Prostate gland (tissue), 2 donors: Measurements from ENCODE around the gene SVEP1. TPM values are rescaled to one million over a fixed set of nuclear protein-coding genes. Genes with fewer than 3 reads are reported as not detected.

Source experiments
- DNase-seq: peaks from one replicate; pipeline ENCODE4 v3.0.0-alpha.2; 2019; ENCODE audit warnings: low spot score
- H3K27ac ChIP-seq, 2 donors: fragments of 200-600 bp; sonication (generic); 2 replicates each; pipeline ENCODE4 v1.5.1; 2017 to 2019
- H3K27me3 ChIP-seq: fragments of 200-600 bp; sonication (generic); replicated peaks from 2 replicates; pipeline ENCODE4 v1.5.1; 2019; ENCODE audit not compliant: insufficient read depth
- H3K36me3 ChIP-seq, 2 donors: fragments of 200-600 bp; sonication (generic); 1 replicate in 1 of 2; 2 replicates in 1 of 2; pipeline versions ENCODE4 v1.5.1 to v1.8.1; 2017 to 2019
- H3K4me1 ChIP-seq: fragments of 200-600 bp; sonication (generic); replicated peaks from 2 replicates; pipeline ENCODE4 v1.5.1; 2019
- H3K4me3 ChIP-seq, 2 donors: fragments of 200-600 bp; sonication (generic); 2 replicates each; pipeline ENCODE4 v1.5.1; 2017 to 2019
- H3K9me3 ChIP-seq: fragments of 200-600 bp; sonication (generic); 2 replicates; pipeline ENCODE4 v1.5.1; 2017
- POLR2A ChIP-seq: fragments of 450-650 bp; IDR thresholded peaks from one replicate; pipeline ENCODE4 v1.6.1; 2016; ENCODE audit warnings: antibody characterized with exemption, mild to moderate bottlenecking
- POLR2AphosphoS5 ChIP-seq: sonication (generic); formaldehyde crosslinking; IDR thresholded peaks from one replicate; pipeline ENCODE4 v1.6.1; 2017; ENCODE audit warnings: antibody characterized with exemption
- WGBS: methylation state at CpG from one replicate; pipeline ENCODE4 v1.1.5; 2018; 5-methylcytosine and 5-hydroxymethylcytosine counted together
- intact Hi-C: fragments of 100-400 bp; cut with DNase I; formaldehyde crosslinking; loops from one replicate; pipeline ENCODE4 v1.14.2; 2022
- total RNA-seq, 2 donors: library from RNA; depleted of rRNA; stranded (reverse); fragments of >200 nt; gene quantifications; one replicate each; pipeline ENCODE4 v1.1.0, GENCODE V29; 2016
- TF ChIP-seq, protein P1 (sequence below), 4 experiments: fragments of 200-600 bp in 2 of 4; fragments of 450-650 bp in 2 of 4; sonication (generic) in 2 of 4; IDR thresholded peaks; 1 replicate in 3 of 4; 2 replicates in 1 of 4; pipeline ENCODE4 v1.5.1; 2016 to 2019; ENCODE audit warnings: antibody characterized with exemption in 4 of 4, mild to moderate bottlenecking in 2 of 4, moderate library complexity in 2 of 4

Gene SVEP1
- total RNA-seq, 2 donors from 2014 or later: 2.7 to 5.8 TPM

DNA sequence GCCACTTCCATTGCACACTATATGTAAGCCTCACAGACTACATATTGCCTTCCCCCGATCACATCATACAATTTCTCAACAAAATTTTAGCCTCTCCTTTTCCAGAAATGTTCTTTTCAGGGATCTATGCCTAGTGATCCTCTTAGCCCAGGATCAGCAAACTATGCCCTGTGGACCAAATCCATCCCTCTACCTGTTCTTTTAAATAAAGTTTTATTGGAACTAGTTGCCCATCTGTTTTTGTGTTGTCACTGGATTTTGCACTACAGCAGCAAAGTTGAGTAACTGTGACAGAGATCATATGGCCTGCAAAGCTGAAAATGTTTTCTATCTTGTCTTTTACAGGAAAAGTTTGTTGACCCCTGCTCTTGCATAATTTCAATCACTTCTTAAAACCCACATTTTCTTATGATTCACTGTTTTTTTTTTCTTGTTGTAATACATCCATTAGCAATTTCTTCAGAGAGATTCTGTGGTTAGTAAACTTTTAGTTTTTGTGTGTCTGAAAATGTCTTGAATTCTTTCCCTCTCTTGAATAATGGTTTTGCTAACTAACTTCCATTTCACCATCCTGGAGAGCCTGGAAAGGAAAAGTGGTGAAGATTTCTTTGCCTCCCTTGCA, 248.9 kb downstream of the SVEP1 start:
- DNase-seq: no peak
- H3K27me3 ChIP-seq: no peaks in the 10 kb centered on the region
- no peaks in the 10 kb centered on the region for H3K36me3 ChIP-seq
- WGBS: 98% methylated on average over 1 of the region's 1 CpG
- no peaks in the 10 kb centered on the region for H3K4me1 ChIP-seq
- H3K4me3 ChIP-seq: no peak overlapping the region
- H3K27ac ChIP-seq: no peak overlapping the region
- TF ChIP-seq, protein P1, sequence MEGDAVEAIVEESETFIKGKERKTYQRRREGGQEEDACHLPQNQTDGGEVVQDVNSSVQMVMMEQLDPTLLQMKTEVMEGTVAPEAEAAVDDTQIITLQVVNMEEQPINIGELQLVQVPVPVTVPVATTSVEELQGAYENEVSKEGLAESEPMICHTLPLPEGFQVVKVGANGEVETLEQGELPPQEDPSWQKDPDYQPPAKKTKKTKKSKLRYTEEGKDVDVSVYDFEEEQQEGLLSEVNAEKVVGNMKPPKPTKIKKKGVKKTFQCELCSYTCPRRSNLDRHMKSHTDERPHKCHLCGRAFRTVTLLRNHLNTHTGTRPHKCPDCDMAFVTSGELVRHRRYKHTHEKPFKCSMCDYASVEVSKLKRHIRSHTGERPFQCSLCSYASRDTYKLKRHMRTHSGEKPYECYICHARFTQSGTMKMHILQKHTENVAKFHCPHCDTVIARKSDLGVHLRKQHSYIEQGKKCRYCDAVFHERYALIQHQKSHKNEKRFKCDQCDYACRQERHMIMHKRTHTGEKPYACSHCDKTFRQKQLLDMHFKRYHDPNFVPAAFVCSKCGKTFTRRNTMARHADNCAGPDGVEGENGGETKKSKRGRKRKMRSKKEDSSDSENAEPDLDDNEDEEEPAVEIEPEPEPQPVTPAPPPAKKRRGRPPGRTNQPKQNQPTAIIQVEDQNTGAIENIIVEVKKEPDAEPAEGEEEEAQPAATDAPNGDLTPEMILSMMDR (IDR thresholded peaks at IDR 0.05): no peak
- no peak for TF ChIP-seq POLR2A
- no peak for TF ChIP-seq POLR2AphosphoS5
- H3K9me3 ChIP-seq: no peaks in the 10 kb centered on the region
- intact Hi-C loops: no loop called here

DNA sequence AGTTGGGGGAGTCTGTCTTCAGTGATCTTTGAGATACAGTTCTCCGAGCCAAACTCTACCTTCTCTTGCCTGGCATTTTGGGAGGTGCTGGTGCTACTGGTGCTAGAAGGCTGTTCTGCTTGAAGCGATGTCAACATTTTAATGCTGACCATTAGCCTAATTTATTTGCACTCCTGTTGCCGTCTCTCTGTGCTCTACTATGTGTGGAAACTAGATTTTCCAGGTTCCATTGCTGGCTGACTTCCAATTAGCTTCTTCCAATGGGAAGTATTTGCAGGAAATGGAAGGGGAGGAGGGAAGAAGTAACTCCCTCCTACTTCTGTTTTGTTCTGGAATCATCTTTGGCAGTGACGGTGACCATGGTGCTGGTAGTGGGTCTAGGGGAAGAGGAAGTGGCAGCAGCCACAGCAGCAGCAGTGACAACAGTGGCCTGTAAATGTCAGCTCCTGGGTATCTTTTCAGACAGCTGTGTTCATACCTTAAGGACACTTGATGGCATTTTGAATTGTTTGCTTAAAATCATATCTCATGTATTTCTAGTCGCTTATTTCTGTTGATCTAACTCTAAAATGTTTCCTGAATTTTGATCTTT, 249.8 kb downstream of the SVEP1 start:
- no peaks in the 10 kb centered on the region for H3K9me3 ChIP-seq
- no peak for DNase-seq
- H3K36me3 ChIP-seq: no peaks in the 10 kb centered on the region
- no peaks in the 10 kb centered on the region for H3K27me3 ChIP-seq
- intact Hi-C loops: no loop called here
- H3K27ac ChIP-seq: no peak overlapping the region
- WGBS: 44% methylated on average over 5 of the region's 5 CpGs
- no peak for TF ChIP-seq POLR2AphosphoS5
- TF ChIP-seq, protein P1 (IDR thresholded peaks at IDR 0.05): no peak
- no peak for TF ChIP-seq POLR2A
- H3K4me1 ChIP-seq: no peaks in the 10 kb centered on the region
- no peak overlapping the region for H3K4me3 ChIP-seq

DNA sequence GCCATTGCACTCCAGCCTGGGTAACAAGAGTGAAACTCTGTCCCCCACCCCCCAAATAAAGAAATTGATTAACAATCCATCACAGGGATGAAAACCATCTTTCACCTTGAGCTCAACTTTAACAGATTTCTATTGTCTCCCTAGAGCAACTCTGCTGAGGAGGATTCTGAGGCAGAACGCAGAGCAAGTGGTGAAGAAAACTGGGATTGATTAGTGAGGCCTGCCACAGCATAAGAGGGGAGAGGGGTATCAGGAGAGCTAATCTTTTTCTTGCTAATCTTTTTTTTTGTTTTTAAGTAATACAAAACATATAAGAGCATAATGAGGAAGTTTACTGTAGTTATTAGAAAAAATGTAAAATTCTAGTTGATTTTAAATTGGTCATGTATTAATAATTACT, 250.8 kb downstream of the SVEP1 start:
- TF ChIP-seq POLR2AphosphoS5 (no peak), POLR2A (no peak)
- TF ChIP-seq, protein P1 (IDR thresholded peaks at IDR 0.05): no peak
- no peaks in the 10 kb centered on the region for H3K4me1 ChIP-seq
- H3K36me3 ChIP-seq: no peaks in the 10 kb centered on the region
- DNase-seq: no peak
- H3K27ac ChIP-seq: no peak overlapping the region
- 73% methylated on average over 1 of the region's 1 CpG for WGBS
- no peaks in the 10 kb centered on the region for H3K27me3 ChIP-seq
- intact Hi-C loops: no loop called here
- no peaks in the 10 kb centered on the region for H3K9me3 ChIP-seq
- H3K4me3 ChIP-seq: no peak overlapping the region

DNA sequence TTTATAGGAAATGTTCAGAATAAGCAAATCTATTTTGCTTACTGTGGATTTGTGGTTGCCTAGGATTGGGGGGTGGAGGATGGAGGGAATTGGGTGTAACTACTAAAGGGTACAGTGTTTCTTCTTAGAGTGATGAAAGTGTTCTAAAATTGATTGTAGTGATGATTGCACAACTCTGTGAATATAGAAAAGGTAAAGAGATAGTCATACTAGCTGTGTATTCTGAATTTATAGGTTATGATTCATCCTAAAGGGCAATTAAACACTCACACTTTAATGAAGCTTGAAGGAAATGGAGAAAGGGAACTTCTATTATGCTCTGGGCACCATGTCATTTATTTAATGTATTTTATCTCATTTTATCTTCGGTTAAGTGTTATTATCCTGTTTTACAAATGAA, 251.8 kb downstream of the SVEP1 start:
- H3K4me3 ChIP-seq: no peak overlapping the region
- intact Hi-C loops: no loop called here
- no peaks in the 10 kb centered on the region for H3K36me3 ChIP-seq
- H3K9me3 ChIP-seq: no peaks in the 10 kb centered on the region
- no peak for DNase-seq
- no peaks in the 10 kb centered on the region for H3K27me3 ChIP-seq
- no peak for TF ChIP-seq POLR2AphosphoS5
- TF ChIP-seq POLR2A: no peak
- TF ChIP-seq, protein P1 (IDR thresholded peaks at IDR 0.05): no peak
- H3K4me1 ChIP-seq: no peaks in the 10 kb centered on the region
- no peak overlapping the region for H3K27ac ChIP-seq
- 60% methylated on average over 1 of the region's 1 CpG for WGBS

DNA sequence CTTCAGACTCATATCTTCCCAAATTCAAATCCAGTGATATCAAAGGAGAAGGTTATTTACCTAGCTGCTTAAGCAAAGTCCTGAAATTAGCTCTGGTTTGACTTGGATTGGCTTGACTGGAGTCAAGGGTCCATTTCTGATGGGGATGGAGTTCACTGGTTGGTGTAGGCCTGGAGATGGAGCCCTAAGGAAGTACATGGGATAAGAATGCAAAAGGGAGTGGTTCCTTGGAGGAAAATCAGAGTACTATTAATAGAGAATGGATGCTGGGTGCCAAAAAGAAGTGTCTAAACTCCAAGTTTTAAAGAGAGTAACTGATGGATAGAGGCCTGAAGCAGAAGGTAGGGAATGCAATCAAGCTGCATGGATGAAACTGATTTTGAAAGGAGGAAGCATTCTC, 255.7 kb downstream of the SVEP1 start:
- DNase-seq: no peak
- H3K27me3 ChIP-seq: no peaks in the 10 kb centered on the region
- no peaks in the 10 kb centered on the region for H3K4me1 ChIP-seq
- H3K36me3 ChIP-seq: no peaks in the 10 kb centered on the region
- no peak overlapping the region for H3K4me3 ChIP-seq
- no peak for TF ChIP-seq POLR2AphosphoS5
- H3K9me3 ChIP-seq: no peaks in the 10 kb centered on the region
- H3K27ac ChIP-seq: no peak overlapping the region
- intact Hi-C loops: no loop called here
